Measurements from ENCODE around the gene ADAMTS12.

DNA sequence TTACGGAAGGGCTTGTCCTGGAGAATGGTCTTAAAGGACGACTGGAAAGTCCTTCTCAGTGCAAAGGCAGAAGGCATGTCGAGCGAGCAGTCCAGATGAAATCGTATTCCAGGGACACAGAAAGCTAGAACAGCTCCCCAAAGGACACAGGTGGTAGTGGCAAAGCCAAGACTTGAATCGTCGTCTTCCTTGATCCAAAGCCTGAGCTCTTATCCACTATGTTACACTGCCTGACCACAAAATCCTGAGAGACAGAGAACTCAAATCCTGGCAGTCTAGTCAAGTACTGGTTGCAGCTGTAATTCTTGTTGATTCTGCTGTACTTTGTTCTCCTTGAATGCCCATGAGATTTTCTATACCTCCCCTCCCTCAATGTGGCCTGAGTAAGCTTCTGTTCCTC is 252.3 kb downstream of the ADAMTS12 start:
- TF ChIP-seq, protein P1, sequence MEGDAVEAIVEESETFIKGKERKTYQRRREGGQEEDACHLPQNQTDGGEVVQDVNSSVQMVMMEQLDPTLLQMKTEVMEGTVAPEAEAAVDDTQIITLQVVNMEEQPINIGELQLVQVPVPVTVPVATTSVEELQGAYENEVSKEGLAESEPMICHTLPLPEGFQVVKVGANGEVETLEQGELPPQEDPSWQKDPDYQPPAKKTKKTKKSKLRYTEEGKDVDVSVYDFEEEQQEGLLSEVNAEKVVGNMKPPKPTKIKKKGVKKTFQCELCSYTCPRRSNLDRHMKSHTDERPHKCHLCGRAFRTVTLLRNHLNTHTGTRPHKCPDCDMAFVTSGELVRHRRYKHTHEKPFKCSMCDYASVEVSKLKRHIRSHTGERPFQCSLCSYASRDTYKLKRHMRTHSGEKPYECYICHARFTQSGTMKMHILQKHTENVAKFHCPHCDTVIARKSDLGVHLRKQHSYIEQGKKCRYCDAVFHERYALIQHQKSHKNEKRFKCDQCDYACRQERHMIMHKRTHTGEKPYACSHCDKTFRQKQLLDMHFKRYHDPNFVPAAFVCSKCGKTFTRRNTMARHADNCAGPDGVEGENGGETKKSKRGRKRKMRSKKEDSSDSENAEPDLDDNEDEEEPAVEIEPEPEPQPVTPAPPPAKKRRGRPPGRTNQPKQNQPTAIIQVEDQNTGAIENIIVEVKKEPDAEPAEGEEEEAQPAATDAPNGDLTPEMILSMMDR (conservative IDR thresholded peaks at IDR 0.05 in 1 of 2, IDR thresholded peaks at IDR 0.05 in 1 of 2; ENCODE audit: extremely low read depth in 1 of 2, insufficient read depth in 1 of 2, low read depth in 1 of 2, low read length in 2 of 2), result no peak
- TF ChIP-seq EZH2 (IDR thresholded peaks at IDR 0.05; ENCODE audit: borderline replicate concordance, low read length), result no peak
